HG03432 (cell line): ENCODE measurements around the gene PRDM15.

ENCODE experiments used
- ATAC-seq: cut with Tn5 transposase; IDR thresholded peaks from one replicate; pipeline ENCODE4 v1.9.1; 2021; ENCODE audit warnings: mild to moderate bottlenecking, moderate library complexity; ENCODE audit not compliant: unreplicated experiment

PRDM15 gene

GRCh38 chr21:41888749-41889376 is 9.7 kb upstream of the PRDM15 start:
- ATAC-seq, result no peak

- ATAC-seq, result no peak
Observed at GRCh38 chr21:41887667-41888066, 8.5 kb upstream of the PRDM15 start.

- ATAC-seq, result no peak
Observed at GRCh38 chr21:41886328-41886727, 7.2 kb upstream of the PRDM15 start.

GRCh38 chr21:41885341-41886024 is 6.3 kb upstream of the PRDM15 start:
- ATAC-seq, result no peak

- ATAC-seq, result no peak
Observed at GRCh38 chr21:41884501-41885030, 5.4 kb upstream of the PRDM15 start.

GRCh38 chr21:41883582-41883981 is 4.4 kb upstream of the PRDM15 start:
- ATAC-seq, result no peak

- no peak for ATAC-seq
Observed at GRCh38 chr21:41881051-41881450, 1.9 kb upstream of the PRDM15 start.

- ATAC-seq, result no peak
Observed at GRCh38 chr21:41880153-41880552, 1.0 kb upstream of the PRDM15 start.

- peak; percentile 68 for ATAC-seq
Observed at GRCh38 chr21:41878831-41879189, 334 bp downstream of the PRDM15 start.

- peak; percentile 31 for ATAC-seq
Observed at GRCh38 chr21:41877901-41878830, 978 bp downstream of the PRDM15 start.

GRCh38 chr21:41876928-41877652 is 2.1 kb downstream of the PRDM15 start:
- no peak for ATAC-seq

- no peak for ATAC-seq
Observed at GRCh38 chr21:41876396-41876795, 2.7 kb downstream of the PRDM15 start.

- ATAC-seq, result no peak
Observed at GRCh38 chr21:41875086-41875485, 4.1 kb downstream of the PRDM15 start.

- no peak for ATAC-seq
Observed at GRCh38 chr21:41874611-41875010, 4.5 kb downstream of the PRDM15 start.

GRCh38 chr21:41873426-41873825 is 5.7 kb downstream of the PRDM15 start:
- no peak for ATAC-seq

GRCh38 chr21:41873005-41873404 is 6.1 kb downstream of the PRDM15 start:
- no peak for ATAC-seq

GRCh38 chr21:41871293-41872030 is 7.7 kb downstream of the PRDM15 start:
- no peak for ATAC-seq

GRCh38 chr21:41869771-41870170 is 9.4 kb downstream of the PRDM15 start:
- no peak for ATAC-seq

GRCh38 chr21:41868062-41868710 is 11.0 kb downstream of the PRDM15 start:
- ATAC-seq, result peak; percentile 56

GRCh38 chr21:41867313-41867712 is 11.8 kb downstream of the PRDM15 start:
- ATAC-seq, result no peak
